H1 (cell line): ENCODE results near the gene LPP. TPM values are rescaled to one million over a fixed set of nuclear protein-coding genes. Genes with fewer than 3 reads are reported as not detected.

ENCODE experiments used
- CTBP2 ChIP-seq: IDR thresholded peaks from 2 replicates; pipeline ENCODE4 v1.7.0; 2011; ENCODE audit warnings: borderline replicate concordance, mild to moderate bottlenecking, moderate library complexity, mixed read lengths, low read length; ENCODE audit not compliant: insufficient read depth, insufficient read length
- POLR2A ChIP-seq, 2 experiments: IDR thresholded peaks; 1 replicate in 1 of 2; 2 replicates in 1 of 2; pipeline ENCODE4 v1.6.1; 2011; ENCODE audit warnings: low read depth in 2 of 2, low read length in 2 of 2, mild to moderate bottlenecking in 2 of 2; ENCODE audit errors: control extremely low read depth in 1 of 2
- RNF2 ChIP-seq: fragments of 200-900, 300-1000 bp; sonication (generic); IDR thresholded peaks from 2 replicates; pipeline ENCODE4 v1.7.1; 2016; ENCODE audit warnings: borderline replicate concordance, low read depth, mild to moderate bottlenecking, antibody characterized with exemption, low read length; ENCODE audit not compliant: poor library complexity, severe bottlenecking; ENCODE audit errors: missing control alignments
- SAP30 ChIP-seq: fragments of 300-600 bp; sonication (generic); IDR thresholded peaks from 2 replicates; pipeline ENCODE4 v1.7.1; 2012; ENCODE audit warnings: low read length, moderate library complexity, mild to moderate bottlenecking, inconsistent platforms; ENCODE audit not compliant: insufficient read depth, insufficient replicate concordance
- SIN3A ChIP-seq, 2 experiments: IDR thresholded peaks in 1 of 2; conservative IDR thresholded peaks in 1 of 2; 2 replicates each; pipeline ENCODE4 v1.6.1; 2011 to 2012; ENCODE audit warnings: low read length in 2 of 2, improper control_type of control experiment in 1 of 2, low read depth in 1 of 2, mild to moderate bottlenecking in 1 of 2
- TBP ChIP-seq: IDR thresholded peaks from 2 replicates; pipeline ENCODE4 v1.6.1; 2011; ENCODE audit warnings: low read depth, low read length, improper control_type of control experiment
- polyA plus RNA-seq, 7 experiments: library from polyadenylated mRNA; depleted of rRNA in 3 of 7; stranded (reverse) in 5 of 7; unstranded in 2 of 7; fragments of >200 nt in 5 of 7; fragments of 200-250 nt in 2 of 7; gene quantifications; 1 replicate in 5 of 7; 2 replicates in 1 of 7; 4 replicates in 1 of 7; pipeline versions ENCODE4 v1.2.1 to v1.2.3, GENCODE V29; 2011 to 2013; ENCODE audit warnings: missing spikeins in 2 of 7, mixed read lengths in 2 of 7
- total RNA-seq: library from RNA; stranded (reverse); fragmentation: NEBNext Ultra II Directional; extraction: Animal tissue kit (Norgen Biotek cat#: 25700); gene quantifications from 2 replicates; pipeline ENCODE4 v1.2.1, GENCODE V29; 2021

The LPP gene
- total and polyA plus RNA-seq, 2 of the 8 experiments (the other 6 are each of a cell fraction or from before 2014, with no cell fraction given) = 10.0 to 53.3 TPM

GRCh38 chr3:188411750-188412149 lies 257.8 kb downstream of the LPP start (continued):
- no peak for TF ChIP-seq CTBP2
- no peak for TF ChIP-seq POLR2A (IDR thresholded peaks at IDR 0.05; ENCODE audit: control extremely low read depth in 1 of 2, low read depth in 2 of 2, low read length in 2 of 2)
- no peak for TF ChIP-seq SIN3A (conservative IDR thresholded peaks at IDR 0.05 in 1 of 2, IDR thresholded peaks at IDR 0.05 in 1 of 2; ENCODE audit: low read depth in 1 of 2, low read length in 2 of 2)
- no peak for TF ChIP-seq SAP30
- no peak for TF ChIP-seq TBP
- no peak for TF ChIP-seq RNF2
